B cell (primary cell): ENCODE results near the gene MED31. TPM values are rescaled to one million over a fixed set of nuclear protein-coding genes. Genes with fewer than 3 reads are reported as not detected.

Experiments used
- ATAC-seq: fragments of 200-7000 bp; cut with Tn5 transposase; one replicate; pipeline ENCODE4 v1.10.0; 2021; ENCODE audit warnings: low read depth, mild to moderate bottlenecking, moderate number of reproducible peaks, moderate library complexity
- CTCF ChIA-PET: fragments of 350-600 bp; sonication (Branson Sonifier 250); formaldehyde crosslinking; loops from one replicate; lab custom pipeline; 2021; ENCODE audit warnings: antibody characterized with exemption, inconsistent platforms; lab: Charles Lee
- POLR2A ChIA-PET: fragments of 350-600 bp; sonication (Branson Sonifier 250); formaldehyde crosslinking; loops from one replicate; lab custom pipeline; 2021; ENCODE audit warnings: antibody characterized with exemption; lab: Charles Lee
- DNase-seq: peaks from one replicate; pipeline ENCODE4 v3.0.0; 2013
- H2AFZ ChIP-seq: 2 replicates; pipeline ENCODE4 v1.6.1; 2012; ENCODE audit warnings: mild to moderate bottlenecking, low read depth, low read length; ENCODE audit not compliant: insufficient read depth, poor library complexity, severe bottlenecking
- H3K27ac ChIP-seq, 2 donors: 1 replicate in 1 of 2; 2 replicates in 1 of 2; pipeline ENCODE4 v1.5.1; 2012 to 2013; ENCODE audit warnings: low read length in 2 of 2, mild to moderate bottlenecking in 2 of 2, moderate library complexity in 1 of 2
- H3K27me3 ChIP-seq, 4 experiments: fragments of 200-600 bp in 1 of 4; sonication (generic) in 1 of 4; replicated peaks in 1 of 4; 1 replicate in 2 of 4; 2 replicates in 2 of 4; pipeline versions ENCODE4 v1.6.1 to v1.7.0; 2013 to 2016; ENCODE audit warnings: low read length in 3 of 4, mild to moderate bottlenecking in 2 of 4, mixed read lengths in 1 of 4, moderate library complexity in 1 of 4; ENCODE audit not compliant: insufficient read depth in 4 of 4, control insufficient read depth in 3 of 4; ENCODE audit errors: control extremely low read depth in 1 of 4
- H3K36me3 ChIP-seq, 2 experiments: replicated peaks in 1 of 2; 1 replicate in 1 of 2; 2 replicates in 1 of 2; pipeline versions ENCODE4 v1.6.1 to v1.7.1; 2013; ENCODE audit warnings: low read length in 1 of 2; ENCODE audit not compliant: insufficient read depth in 2 of 2, control insufficient read depth in 1 of 2; ENCODE audit errors: control extremely low read depth in 1 of 2, extremely low read depth in 1 of 2
- H3K4me1 ChIP-seq, 2 donors: fragments of 200-600 bp in 1 of 2; sonication (generic) in 1 of 2; 1 replicate in 1 of 2; 2 replicates in 1 of 2; pipeline versions ENCODE4 v1.5.1 to v1.6.1; 2013 to 2017; ENCODE audit warnings: low read length in 2 of 2; ENCODE audit not compliant: control insufficient read depth in 2 of 2, insufficient read depth in 2 of 2
- H3K4me2 ChIP-seq: replicated peaks from 2 replicates; pipeline ENCODE3; 2012; ENCODE audit warnings: mild to moderate bottlenecking, low read depth, low read length; ENCODE audit not compliant: poor library complexity, severe bottlenecking
- H3K4me3 ChIP-seq, 5 experiments: fragments of 200-600 bp in 1 of 5; sonication (generic) in 1 of 5; 1 replicate in 3 of 5; 2 replicates in 2 of 5; pipeline versions ENCODE4 v1.5.1 to v1.7.0; 2011 to 2016; ENCODE audit warnings: low read length in 4 of 5, mild to moderate bottlenecking in 4 of 5, low read depth in 2 of 5, control low read depth in 1 of 5, moderate library complexity in 1 of 5; ENCODE audit not compliant: insufficient read depth in 1 of 5; ENCODE audit errors: control extremely low read depth in 1 of 5, extremely low read depth in 1 of 5
- H3K79me2 ChIP-seq: fragments of 200-600 bp; sonication (generic); one replicate; pipeline ENCODE4 v1.6.0; 2016; ENCODE audit warnings: low read length; ENCODE audit not compliant: control insufficient read depth, insufficient read depth
- H3K9ac ChIP-seq: fragments of 200-600 bp; sonication (generic); 2 replicates; pipeline ENCODE4 v1.6.1; 2017; ENCODE audit warnings: mild to moderate bottlenecking, low read length, moderate library complexity
- H3K9me3 ChIP-seq, 3 donors: one replicate each; pipeline versions ENCODE4 v1.6.1 to v1.7.1; 2013; ENCODE audit warnings: low read length in 2 of 3; ENCODE audit not compliant: control insufficient read depth in 2 of 3, insufficient read depth in 1 of 3; ENCODE audit errors: control extremely low read depth in 1 of 3
- H4K20me1 ChIP-seq: 2 replicates; pipeline ENCODE4 v1.6.0; 2012; ENCODE audit warnings: mild to moderate bottlenecking, low read length; ENCODE audit not compliant: insufficient read depth, control insufficient read depth, poor library complexity, severe bottlenecking
- H3K27ac Mint-ChIP-seq: one replicate; pipeline ENCODE4 v1.8.0; 2021; ENCODE audit warnings: mixed read lengths
- H3K27me3 Mint-ChIP-seq: one replicate; pipeline ENCODE4 v1.8.0; 2021; ENCODE audit warnings: mixed read lengths
- H3K4me1 Mint-ChIP-seq: one replicate; pipeline ENCODE4 v1.8.0; 2021; ENCODE audit warnings: mixed read lengths
- H3K4me3 Mint-ChIP-seq: one replicate; pipeline ENCODE4 v1.8.0; 2021; ENCODE audit warnings: mixed read lengths
- H3K9me3 Mint-ChIP-seq: one replicate; pipeline ENCODE4 v1.8.0; 2022; ENCODE audit warnings: mixed read lengths; ENCODE audit not compliant: insufficient read depth
- CTCF ChIP-seq: fragments of 200-600 bp; IDR thresholded peaks from one replicate; pipeline ENCODE4 v1.8.0; 2022; ENCODE audit warnings: antibody characterized with exemption, mild to moderate bottlenecking
- EZH2 ChIP-seq: IDR thresholded peaks from 2 replicates; pipeline ENCODE4 v1.6.1; 2012; ENCODE audit warnings: borderline replicate concordance, low read depth, mild to moderate bottlenecking, moderate library complexity, low read length; ENCODE audit not compliant: insufficient read depth, poor library complexity, severe bottlenecking
- WGBS: methylation state at CpG from one replicate; pipeline ENCODE4 v1.1.5; 2013; ENCODE audit warnings: missing lambda C conversion rate; ENCODE audit not compliant: insufficient coverage; 5-methylcytosine and 5-hydroxymethylcytosine counted together
- intact Hi-C: fragments of 100-400 bp; cut with micrococcal nuclease; formaldehyde crosslinking; loops from one replicate; pipeline ENCODE4 v1.10.0; 2022
- polyA plus RNA-seq: library from polyadenylated mRNA; depleted of rRNA; stranded (reverse); fragments of >200 nt; gene quantifications from 2 replicates; pipeline ENCODE4 v1.2.3, GENCODE V29; 2012
- total RNA-seq, 2 donors: library from RNA; stranded (reverse); fragments of 120-200 nt in 1 of 2; gene quantifications; 1 replicate in 1 of 2; 2 replicates in 1 of 2; pipeline versions ENCODE4 v1.2.3 to v1.2.4, GENCODE V29; 2013 to 2022

Gene MED31
- total and polyA plus RNA-seq, 2 donors (not counting 1 experiment from before 2014, with no cell fraction given): 9.2 to 25.5 TPM

GRCh38 chr17:6684881-6685767 is 33.7 kb upstream of the MED31 start:
- no peak overlapping the region for H3K4me2 ChIP-seq
- intact Hi-C loops: no loop called here
- H3K27ac ChIP-seq: no peak overlapping the region
- Mint-ChIP-seq H3K9me3 (no peaks in the 10 kb centered on the region), H3K27ac (no peak overlapping the region), H3K4me3 (no peak overlapping the region), H3K4me1 (no peaks in the 10 kb centered on the region), H3K27me3 (peaks cover 29% of the 10 kb centered on the region)
- H3K27me3 ChIP-seq: peaks cover 0 to 10% (median 1%) of the 10 kb centered on the region in 4 experiments
- ChIA-PET POLR2A (no interaction called here), CTCF (no interaction called here)
- no peak overlapping the region for H3K4me3 ChIP-seq
- H3K9me3 ChIP-seq: no peaks in the 10 kb centered on the region
- no peak overlapping the region for H2AFZ ChIP-seq
- no peak for TF ChIP-seq CTCF
- TF ChIP-seq EZH2: no peak
- DNase-seq (no peak), ATAC-seq (no peak)
- no peaks in the 10 kb centered on the region for H4K20me1 ChIP-seq
- no peaks in the 10 kb centered on the region for H3K79me2 ChIP-seq
- H3K36me3 ChIP-seq: no peaks in the 10 kb centered on the region
- no peak overlapping the region for H3K9ac ChIP-seq
- no peaks in the 10 kb centered on the region for H3K4me1 ChIP-seq
- WGBS: 93% methylated on average over 14 of the region's 14 CpGs

DNA sequence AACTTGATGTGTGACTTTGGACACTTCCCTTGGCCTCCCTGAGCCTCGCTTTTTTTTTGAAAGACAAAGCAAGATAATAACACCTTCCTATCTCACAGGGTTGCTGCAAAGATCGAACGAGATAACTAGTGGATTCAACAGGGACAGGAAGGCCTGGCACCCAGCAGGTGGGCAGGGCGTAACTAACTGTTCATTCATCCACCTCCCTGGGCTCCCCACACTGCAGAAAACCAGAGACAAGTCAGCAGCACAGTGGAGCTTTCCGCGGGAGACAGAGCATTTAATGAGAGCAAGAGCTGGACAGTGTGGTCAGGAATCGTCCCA is 33.0 kb upstream of the MED31 start:
- TF ChIP-seq CTCF (no peak), EZH2 (no peak)
- intact Hi-C loops: no loop called here
- Histone ChIP-seq H4K20me1 (no peaks in the 10 kb centered on the region), H3K9me3 (no peaks in the 10 kb centered on the region), H2AFZ (no peak overlapping the region), H3K79me2 (no peaks in the 10 kb centered on the region), H3K4me1 (no peaks in the 10 kb centered on the region), H3K4me2 (no peak overlapping the region), H3K4me3 (no peak overlapping the region), H3K36me3 (no peaks in the 10 kb centered on the region), H3K27me3 (peaks cover 0 to 10% (median 2%) of the 10 kb centered on the region in 4 experiments), H3K9ac (no peak overlapping the region), H3K27ac (no peak overlapping the region)
- no peak overlapping the region for H3K27ac Mint-ChIP-seq
- H3K27me3 Mint-ChIP-seq: peaks cover 27% of the 10 kb centered on the region
- H3K4me1 Mint-ChIP-seq: no peaks in the 10 kb centered on the region
- ChIA-PET POLR2A (no interaction called here), CTCF (interaction anchor here (0.9 kb wide), 1 partner anchor 226 kb away, joined by 3 read pairs; no protein-coding TSS in a partner anchor)
- no peak overlapping the region for H3K4me3 Mint-ChIP-seq
- no peaks in the 10 kb centered on the region for H3K9me3 Mint-ChIP-seq
- DNase-seq (no peak), ATAC-seq (no peak)
- 84% methylated on average over 6 of the region's 7 CpGs for WGBS
